Bronchial epithelial cell (primary cell): ENCODE data around the gene EDDM13. TPM values are rescaled to one million over a fixed set of nuclear protein-coding genes. Genes with fewer than 3 reads are reported as not detected.

Experiments used
- DNase-seq: peaks from one replicate; pipeline ENCODE4 v3.0.0-alpha.2; 2010; ENCODE audit warnings: low read depth
- FAIRE-seq: peaks from 2 replicates; lab custom pipeline; 2011; peaks lifted over from hg19 to GRCh38; lab: Jason Lieb, UNC
- H3K27me3 ChIP-seq: 2 replicates; pipeline ENCODE4 v1.5.1; 2011; ENCODE audit warnings: low read length; ENCODE audit not compliant: control insufficient read depth, insufficient read depth
- H3K36me3 ChIP-seq: 2 replicates; pipeline ENCODE4 v1.5.1; 2011; ENCODE audit warnings: low read length; ENCODE audit not compliant: control insufficient read depth, insufficient read depth
- H3K4me3 ChIP-seq: 2 replicates; pipeline ENCODE4 v1.5.1; 2011; ENCODE audit warnings: mild to moderate bottlenecking, low read depth, low read length, control low read depth
- CTCF ChIP-seq: IDR thresholded peaks from 2 replicates; pipeline ENCODE4 v1.5.1; 2011; ENCODE audit warnings: mild to moderate bottlenecking, moderate library complexity, low read length, control low read depth, inconsistent platforms; ENCODE audit not compliant: insufficient read depth, severe bottlenecking
- total RNA-seq: library from RNA; depleted of rRNA; stranded (reverse); fragments of >200 nt; gene quantifications from 2 replicates; pipeline ENCODE4 v1.2.1, GENCODE V29; 2014

The EDDM13 gene
- total RNA-seq, 1 donor from 2014 or later, result not detected

DNA sequence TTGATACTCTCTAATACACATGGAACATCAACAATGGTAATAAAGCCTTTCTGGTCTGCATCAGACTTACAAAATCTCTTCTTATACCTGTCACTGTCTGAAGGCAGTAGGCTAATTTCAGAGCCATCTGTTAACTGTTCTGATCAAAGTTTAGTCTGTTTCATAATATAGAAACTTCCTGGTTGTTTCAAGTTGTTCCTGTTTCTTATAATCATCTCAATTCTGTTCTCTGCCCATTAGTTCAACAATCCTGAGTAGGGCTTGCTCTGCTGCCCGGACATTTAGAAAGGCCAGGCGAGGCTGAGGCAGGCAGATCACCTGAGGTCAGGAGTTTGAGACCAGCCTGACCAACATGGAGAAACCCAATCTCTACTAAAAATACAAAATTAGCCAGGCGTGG is 47.4 kb downstream of the EDDM13 start:
- Histone ChIP-seq H3K36me3 (no peaks in the 10 kb centered on the region), H3K4me3 (no peak overlapping the region), H3K27me3 (no peaks in the 10 kb centered on the region)
- TF ChIP-seq CTCF, result no peak
- FAIRE-seq (no peak), DNase-seq (no peak)

DNA sequence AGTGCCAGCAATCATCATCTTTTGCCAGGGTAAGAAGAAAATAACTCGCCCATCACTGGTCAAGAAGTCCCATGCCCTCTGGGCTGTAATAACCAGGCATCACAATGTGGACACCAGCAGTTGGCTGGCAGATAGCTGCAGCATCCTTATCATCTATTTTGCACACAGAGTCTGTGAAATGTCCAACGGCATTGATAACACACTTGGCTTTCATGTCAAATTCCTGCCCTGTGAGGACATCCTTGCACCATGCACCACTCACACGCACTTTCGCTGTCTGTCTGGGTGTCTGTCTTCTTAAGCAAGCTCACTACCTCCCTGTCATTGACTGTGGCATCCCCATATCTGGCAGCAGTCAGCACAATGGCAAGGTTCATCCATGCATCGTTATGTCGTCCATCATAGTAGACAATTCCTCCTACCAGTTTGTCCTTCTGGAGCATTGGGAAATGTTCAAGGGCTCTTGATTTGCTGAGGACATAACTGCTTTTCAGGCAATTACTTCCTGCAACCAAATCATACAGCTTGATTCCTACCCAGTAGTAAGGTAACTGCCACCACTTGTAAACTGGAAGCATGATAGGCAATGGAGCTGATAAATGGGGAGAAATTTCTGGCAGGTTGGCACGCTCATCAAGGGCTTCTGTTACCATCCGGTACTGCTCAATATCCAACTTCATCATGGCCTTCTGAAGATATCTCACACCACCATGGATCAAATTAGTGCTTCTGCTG is 48.9 kb downstream of the EDDM13 start:
- peak; percentile 75 for FAIRE-seq

DNA sequence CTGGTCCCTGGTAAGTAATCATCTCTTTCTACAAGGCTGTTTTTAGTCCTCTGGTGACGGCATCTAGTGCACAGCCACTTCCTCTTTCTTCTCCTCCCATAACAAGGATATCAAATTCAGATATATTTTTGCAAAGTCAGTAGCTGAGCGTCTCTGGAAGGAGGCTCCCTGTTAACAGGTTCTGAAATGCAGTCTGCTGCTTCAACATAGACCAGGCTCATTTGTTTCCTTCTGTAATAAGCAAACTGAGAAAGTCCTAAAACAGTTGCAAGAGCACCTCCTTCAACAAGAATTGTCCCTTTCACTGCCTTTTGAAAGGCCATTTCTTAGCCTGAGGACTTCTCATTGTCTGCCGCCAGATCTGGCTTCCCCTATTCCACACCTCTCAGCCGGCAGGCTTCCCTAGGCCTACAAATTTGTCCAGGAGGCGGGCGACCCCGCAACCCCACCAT is 49.5 kb downstream of the EDDM13 start:
- FAIRE-seq, result no peak
- TF ChIP-seq CTCF, result no peak
- H3K36me3 ChIP-seq, result no peaks in the 10 kb centered on the region

More for the DNA sequence above, 48.9 kb downstream of the EDDM13 start:
- no peaks in the 10 kb centered on the region for H3K36me3 ChIP-seq
- DNase-seq, result no peak
- H3K4me3 ChIP-seq, result no peak overlapping the region
- H3K27me3 ChIP-seq, result no peaks in the 10 kb centered on the region
- TF ChIP-seq CTCF, result no peak

GRCh38 chr19:56324436-56324835 is 51.9 kb downstream of the EDDM13 start:
- H3K4me3 ChIP-seq, result no peak overlapping the region
- no peaks in the 10 kb centered on the region for H3K36me3 ChIP-seq
- H3K27me3 ChIP-seq, result no peaks in the 10 kb centered on the region
- no peak for TF ChIP-seq CTCF
- FAIRE-seq (no peak), DNase-seq (no peak)

More for the DNA sequence above, 49.5 kb downstream of the EDDM13 start:
- DNase-seq, result no peak
- Histone ChIP-seq H3K27me3 (no peaks in the 10 kb centered on the region), H3K4me3 (no peak overlapping the region)

DNA sequence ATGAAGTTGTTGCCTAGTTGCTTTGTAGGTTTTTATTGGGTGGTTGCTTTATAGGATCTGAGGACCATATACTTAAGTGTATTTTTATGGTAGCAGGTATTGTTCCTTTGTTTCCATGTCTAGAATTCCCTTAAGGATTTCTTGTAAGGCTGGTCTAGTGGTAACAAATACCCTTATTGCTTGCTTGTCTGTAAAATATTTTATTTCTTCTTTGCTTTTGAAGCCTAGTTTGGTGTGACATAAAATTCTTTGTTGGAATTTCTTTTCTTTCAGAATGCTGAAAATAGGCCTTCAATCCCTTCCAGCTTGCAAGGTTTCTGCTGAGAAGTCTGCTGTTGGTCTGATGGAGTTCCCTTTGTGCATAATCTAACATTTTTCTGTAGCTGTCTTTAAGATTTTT is 60.1 kb downstream of the EDDM13 start:
- FAIRE-seq (no peak), DNase-seq (no peak)
- no peaks in the 10 kb centered on the region for H3K36me3 ChIP-seq
- H3K4me3 ChIP-seq, result no peak overlapping the region
- TF ChIP-seq CTCF, result no peak
- H3K27me3 ChIP-seq, result no peaks in the 10 kb centered on the region
